Measurements from ENCODE around the gene GEMIN5.

GRCh38 chr5:154956712-154957111, 18.7 kb upstream of the GEMIN5 start:
- TF ChIP-seq CTCF (IDR thresholded peaks at IDR 0.05; ENCODE audit: borderline replicate concordance, extremely low read depth, low read length, poor library complexity, severe bottlenecking) = no peak
- no peak for TF ChIP-seq EZH2 (IDR thresholded peaks at IDR 0.05; ENCODE audit: borderline replicate concordance, low read depth, low read length, severe bottlenecking)

Measured in DND-41 (cell line).